Measurements from ENCODE around the gene EMC10.
A peak's percentile ranks its signal among the peaks of the same experiment; 100 is the strongest.
"Not testable (repeated sequence)": the region's sequence is repeated elsewhere in the genome, so short reads cannot be mapped to it uniquely, and the experiment has no call there.

Gene EMC10

DNA sequence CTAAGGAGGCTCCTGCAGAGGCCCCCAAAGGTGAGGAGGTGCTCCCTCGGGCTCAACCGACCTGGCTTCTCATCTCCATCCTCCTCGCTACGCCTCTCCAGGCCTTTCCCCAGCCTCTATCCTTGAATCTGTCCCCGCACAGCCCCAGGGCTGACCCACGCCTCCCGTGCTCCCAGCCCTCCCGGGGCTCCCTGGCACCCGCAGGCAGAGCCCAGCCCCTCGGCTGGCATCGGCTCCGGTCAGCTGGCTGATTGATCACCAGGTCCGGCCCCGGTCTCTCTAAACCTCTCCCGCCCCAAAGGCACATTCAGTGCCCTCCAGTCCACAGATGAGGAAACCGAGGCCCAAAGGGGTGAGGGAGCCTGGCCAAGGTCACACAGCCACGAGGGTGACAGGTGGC lies 41.1 kb upstream of the EMC10 start:
- Histone ChIP-seq H4K20me1 (ENCODE audit: control insufficient read depth, insufficient read depth, low read depth, low read length) (no peaks in the 10 kb centered on the region), H3K9me3 (ENCODE audit: control insufficient read depth, insufficient read depth, low read length) (no peaks in the 10 kb centered on the region), H3K4me3 (ENCODE audit: low read length) (peak overlapping the region; percentile 80), H3K36me3 (ENCODE audit: control insufficient read depth, low read length) (peaks cover 36% of the 10 kb centered on the region), H3K4me1 (ENCODE audit: control insufficient read depth, low read length) (peaks cover 54% of the 10 kb centered on the region), H3K9me2 (replicated peaks; ENCODE audit: control insufficient read depth, low read length) (no peaks in the 10 kb centered on the region), H3K27me3 (ENCODE audit: control insufficient read depth, low read length) (no peaks in the 10 kb centered on the region), H3K4me2 (ENCODE audit: low read length) (peak overlapping the region; percentile 84), H3K79me2 (ENCODE audit: control insufficient read depth, low read length) (peaks cover 12% of the 10 kb centered on the region), H3F3A (ENCODE audit: control insufficient read depth, insufficient read depth) (peaks cover 29% of the 10 kb centered on the region), H3K27ac (ENCODE audit: low read depth, low read length) (peak overlapping the region; percentile 96)
- TF ChIP-seq, protein P1, sequence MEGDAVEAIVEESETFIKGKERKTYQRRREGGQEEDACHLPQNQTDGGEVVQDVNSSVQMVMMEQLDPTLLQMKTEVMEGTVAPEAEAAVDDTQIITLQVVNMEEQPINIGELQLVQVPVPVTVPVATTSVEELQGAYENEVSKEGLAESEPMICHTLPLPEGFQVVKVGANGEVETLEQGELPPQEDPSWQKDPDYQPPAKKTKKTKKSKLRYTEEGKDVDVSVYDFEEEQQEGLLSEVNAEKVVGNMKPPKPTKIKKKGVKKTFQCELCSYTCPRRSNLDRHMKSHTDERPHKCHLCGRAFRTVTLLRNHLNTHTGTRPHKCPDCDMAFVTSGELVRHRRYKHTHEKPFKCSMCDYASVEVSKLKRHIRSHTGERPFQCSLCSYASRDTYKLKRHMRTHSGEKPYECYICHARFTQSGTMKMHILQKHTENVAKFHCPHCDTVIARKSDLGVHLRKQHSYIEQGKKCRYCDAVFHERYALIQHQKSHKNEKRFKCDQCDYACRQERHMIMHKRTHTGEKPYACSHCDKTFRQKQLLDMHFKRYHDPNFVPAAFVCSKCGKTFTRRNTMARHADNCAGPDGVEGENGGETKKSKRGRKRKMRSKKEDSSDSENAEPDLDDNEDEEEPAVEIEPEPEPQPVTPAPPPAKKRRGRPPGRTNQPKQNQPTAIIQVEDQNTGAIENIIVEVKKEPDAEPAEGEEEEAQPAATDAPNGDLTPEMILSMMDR (IDR thresholded peaks at IDR 0.05; ENCODE audit: low read depth, low read length, poor library complexity, severe bottlenecking), result no peak
- no peak for TF ChIP-seq EZH2phosphoT487 (IDR thresholded peaks at IDR 0.05; ENCODE audit: borderline replicate concordance, low read length)

DNA sequence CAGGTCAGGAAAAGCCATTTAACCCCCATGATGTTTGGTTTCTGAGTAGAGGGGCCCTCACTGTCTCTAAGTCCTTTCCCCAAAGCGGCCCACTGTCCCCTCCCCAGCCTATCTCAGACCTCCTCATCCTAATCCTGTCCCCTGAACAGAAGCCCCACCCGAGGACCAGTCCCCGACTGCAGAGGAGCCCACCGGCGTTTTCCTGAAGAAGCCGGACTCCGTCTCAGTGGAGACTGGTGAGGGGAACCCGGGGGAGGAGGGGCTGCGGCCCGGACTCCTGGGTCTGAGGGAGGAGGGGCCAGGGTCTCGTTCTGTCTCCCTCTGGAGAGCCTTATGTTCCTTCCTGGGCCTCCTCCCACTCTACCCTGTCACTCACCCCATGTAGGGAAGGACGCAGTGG lies 40.7 kb upstream of the EMC10 start:
- TF ChIP-seq, protein P1 (IDR thresholded peaks at IDR 0.05; ENCODE audit: low read depth, low read length, poor library complexity, severe bottlenecking), result no peak
- no peak for TF ChIP-seq EZH2phosphoT487 (IDR thresholded peaks at IDR 0.05; ENCODE audit: borderline replicate concordance, low read length)

DNA sequence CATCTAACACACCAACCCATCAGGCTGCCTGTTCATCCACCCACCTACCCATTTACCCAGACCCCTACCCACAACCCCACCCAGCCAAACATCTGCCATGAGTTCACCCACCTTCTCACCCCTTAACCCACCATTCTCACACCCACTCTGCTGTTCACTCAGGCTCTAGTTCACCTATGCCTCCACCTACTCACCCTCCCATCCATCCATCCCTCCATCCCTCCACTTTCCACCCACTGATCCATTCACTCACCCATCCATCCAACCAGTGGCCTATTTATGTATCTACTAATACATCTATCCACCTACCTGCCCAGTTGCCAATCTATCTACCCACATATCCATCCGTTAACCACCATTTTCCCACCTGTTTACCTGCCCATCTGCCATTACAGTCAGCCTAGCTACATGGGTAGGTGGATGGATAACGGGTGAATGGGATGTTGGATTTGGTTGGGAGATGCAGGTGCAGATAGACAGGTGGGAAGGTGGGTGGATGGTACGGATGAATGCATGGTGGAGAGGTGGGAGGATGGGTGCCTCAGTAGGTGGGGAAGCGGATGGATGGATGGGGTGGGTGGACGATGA lies 38.4 kb upstream of the EMC10 start:
- H3K27me3 ChIP-seq (ENCODE audit: control insufficient read depth, low read length), result no peaks in the 10 kb centered on the region
- peaks cover 33% of the 10 kb centered on the region for H3K4me1 ChIP-seq (ENCODE audit: control insufficient read depth, low read length)
- no peak for TF ChIP-seq EZH2phosphoT487 (IDR thresholded peaks at IDR 0.05; ENCODE audit: borderline replicate concordance, low read length)
- TF ChIP-seq, protein P1 (IDR thresholded peaks at IDR 0.05; ENCODE audit: low read depth, low read length, poor library complexity, severe bottlenecking), result no peak

More for the DNA sequence above, 40.7 kb upstream of the EMC10 start:
- Histone ChIP-seq H3K27ac (ENCODE audit: low read depth, low read length) (no peak overlapping the region; the same call in 1 of the 2 replicates), H3F3A (ENCODE audit: control insufficient read depth, insufficient read depth) (peaks cover 26% of the 10 kb centered on the region), H3K9me2 (replicated peaks; ENCODE audit: control insufficient read depth, low read length) (no peaks in the 10 kb centered on the region), H3K27me3 (ENCODE audit: control insufficient read depth, low read length) (no peaks in the 10 kb centered on the region), H3K4me1 (ENCODE audit: control insufficient read depth, low read length) (peaks cover 50% of the 10 kb centered on the region), H3K9me3 (ENCODE audit: control insufficient read depth, insufficient read depth, low read length) (no peaks in the 10 kb centered on the region), H4K20me1 (ENCODE audit: control insufficient read depth, insufficient read depth, low read depth, low read length) (no peaks in the 10 kb centered on the region), H3K36me3 (ENCODE audit: control insufficient read depth, low read length) (peaks cover 36% of the 10 kb centered on the region), H3K4me2 (ENCODE audit: low read length) (peak overlapping the region; percentile 84; the same call in 1 of the 2 replicates), H3K4me3 (ENCODE audit: low read length) (no peak overlapping the region), H3K79me2 (ENCODE audit: control insufficient read depth, low read length) (peaks cover 12% of the 10 kb centered on the region)

DNA sequence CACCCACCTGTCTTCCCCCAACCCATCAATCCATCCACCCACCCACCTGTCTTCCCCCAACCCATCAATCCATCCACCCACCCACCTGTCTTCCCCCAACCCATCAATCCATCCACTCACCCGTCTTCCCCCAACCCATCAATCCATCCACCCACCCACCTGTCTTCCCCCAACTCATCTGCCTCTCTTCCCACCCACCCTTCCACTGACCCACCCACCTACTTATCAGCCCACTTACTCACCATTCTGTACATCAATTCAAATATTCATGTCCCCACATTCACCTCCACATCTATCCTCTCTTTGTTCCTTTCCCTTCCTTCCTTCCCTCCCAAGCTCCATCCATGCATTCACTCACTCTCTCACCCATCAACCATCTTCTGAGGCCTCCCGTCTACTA lies 37.2 kb upstream of the EMC10 start:
- H3K9me3 ChIP-seq (ENCODE audit: control insufficient read depth, insufficient read depth, low read length); H3F3A ChIP-seq (ENCODE audit: control insufficient read depth, insufficient read depth); H4K20me1 ChIP-seq (ENCODE audit: control insufficient read depth, insufficient read depth, low read depth, low read length); H3K27me3 ChIP-seq (ENCODE audit: control insufficient read depth, low read length); H3K4me3 ChIP-seq (ENCODE audit: low read length); H3K27ac ChIP-seq (ENCODE audit: low read depth, low read length); H3K4me2 ChIP-seq (ENCODE audit: low read length); H3K9me2 ChIP-seq (replicated peaks; ENCODE audit: control insufficient read depth, low read length); H3K79me2 ChIP-seq (ENCODE audit: control insufficient read depth, low read length): not testable (repeated sequence)
- Histone ChIP-seq H3K4me1 (ENCODE audit: control insufficient read depth, low read length) (peaks cover 21% of the 10 kb centered on the region), H3K36me3 (ENCODE audit: control insufficient read depth, low read length) (peaks cover 47% of the 10 kb centered on the region)

More for the DNA sequence above, 38.4 kb upstream of the EMC10 start:
- H3K4me2 ChIP-seq (ENCODE audit: low read length), result no peak overlapping the region
- H3K9me3 ChIP-seq (ENCODE audit: control insufficient read depth, insufficient read depth, low read length), result no peaks in the 10 kb centered on the region
- H3K4me3 ChIP-seq (ENCODE audit: low read length), result no peak overlapping the region
- H3K36me3 ChIP-seq (ENCODE audit: control insufficient read depth, low read length), result peaks cover 38% of the 10 kb centered on the region
- H3K27ac ChIP-seq (ENCODE audit: low read depth, low read length), result no peak overlapping the region
- H3K79me2 ChIP-seq (ENCODE audit: control insufficient read depth, low read length), result peaks cover 6% of the 10 kb centered on the region
- no peaks in the 10 kb centered on the region for H3K9me2 ChIP-seq (replicated peaks; ENCODE audit: control insufficient read depth, low read length)
- no peaks in the 10 kb centered on the region for H4K20me1 ChIP-seq (ENCODE audit: control insufficient read depth, insufficient read depth, low read depth, low read length)
- peaks cover 14% of the 10 kb centered on the region for H3F3A ChIP-seq (ENCODE audit: control insufficient read depth, insufficient read depth)
